ENCODE measurements around the gene TAC4. TPM values are rescaled to one million over a fixed set of nuclear protein-coding genes. Genes with fewer than 3 reads are reported as not detected.

The TAC4 gene
- total RNA-seq, 1 experiment from 2014 or later, result not detected

- peaks cover 62 to 64% of the 10 kb centered on the region in 2 experiments for H3K4me1 Mint-ChIP-seq
- no peak overlapping the region for H2BK5ac ChIP-seq (ENCODE audit: insufficient read length, low read length)
- no peaks in the 10 kb centered on the region for H3K9me3 Mint-ChIP-seq
- H3K4me3 Mint-ChIP-seq, result no peak overlapping the region
- H2BK20ac ChIP-seq (ENCODE audit: low read depth, low read length, poor library complexity, severe bottlenecking), result no peak overlapping the region
- H3K79me1 ChIP-seq (ENCODE audit: insufficient read depth, low read depth, low read length, poor library complexity, severe bottlenecking), result peaks cover 5% of the 10 kb centered on the region
- no peak overlapping the region for H3K4me2 ChIP-seq (ENCODE audit: insufficient read depth, insufficient read length, low read length)
- no peak overlapping the region for H3K23ac ChIP-seq (ENCODE audit: insufficient read length, low read depth, low read length)
- no peaks in the 10 kb centered on the region for H3K27me3 ChIP-seq (ENCODE audit: insufficient read depth, low read length)
- no peak overlapping the region for H3K9ac ChIP-seq (ENCODE audit: extremely low read depth, insufficient read length, low read length)
- no peaks in the 10 kb centered on the region for H3K27me3 Mint-ChIP-seq (ENCODE audit: low read depth)
- H3T11ph ChIP-seq (ENCODE audit: low read length), result no peak overlapping the region
- no peak overlapping the region for H4K5ac ChIP-seq (ENCODE audit: insufficient read length, low read depth, low read length)
- H3K36me3 Mint-ChIP-seq (ENCODE audit: insufficient read depth in 1 of 3, low read depth in 3 of 3), result peaks cover 60 to 88% (median 77%) of the 10 kb centered on the region in 3 experiments; a peak in 6 of 7 replicates
- TF ChIP-seq CTCF (conservative IDR thresholded peaks at IDR 0.05), result no peak
- H3K56ac ChIP-seq (ENCODE audit: insufficient read length, low read depth, low read length), result no peak overlapping the region
- no peaks in the 10 kb centered on the region for H3K23me2 ChIP-seq (ENCODE audit: insufficient read length, low read depth, low read length, poor library complexity, severe bottlenecking)
- H3K14ac ChIP-seq (ENCODE audit: insufficient read depth, low read length), result no peak overlapping the region
- no peak overlapping the region for H2AK5ac ChIP-seq (ENCODE audit: insufficient read length, low read length)
- H3K9me3 ChIP-seq (ENCODE audit: control insufficient read depth, low read depth, low read length), result no peaks in the 10 kb centered on the region
- H3K4me1 ChIP-seq (ENCODE audit: insufficient read depth, low read length), result peaks cover 10% of the 10 kb centered on the region; the same call in 1 of the 2 replicates
- no CpG with 5 or more reads among the region's 1 CpG for WGBS (ENCODE audit: extremely low coverage, insufficient read length, low lambda C conversion rate)
- H4K91ac ChIP-seq (ENCODE audit: insufficient read length, low read depth, low read length), result no peak overlapping the region
- no peak overlapping the region for H2BK15ac ChIP-seq (ENCODE audit: low read depth, low read length)
- H4K20me1 ChIP-seq (ENCODE audit: control insufficient read depth, insufficient read depth, insufficient read length), result no peaks in the 10 kb centered on the region
- H3K27ac ChIP-seq (ENCODE audit: insufficient read length, low read depth, low read length), result no peak overlapping the region
- no peak overlapping the region for H3K4ac ChIP-seq (ENCODE audit: low read depth, low read length)
- no peak overlapping the region for H3K18ac ChIP-seq (ENCODE audit: insufficient read length, low read depth, low read length)
- no peak overlapping the region for H2BK12ac ChIP-seq (ENCODE audit: insufficient read length, low read depth, low read length)
- H2BK120ac ChIP-seq (ENCODE audit: low read depth, low read length, poor library complexity, severe bottlenecking), result no peak overlapping the region
- no peak overlapping the region for H4K8ac ChIP-seq (replicated peaks; ENCODE audit: insufficient read length, low read depth, low read length)
- H2AFZ ChIP-seq (ENCODE audit: low read length), result no peak overlapping the region
- H3K27ac Mint-ChIP-seq, result peak overlapping the region in 2 of 3 experiments; percentile 70 to 91; a peak in 3 of 7 replicates
- DNase-seq, result no peak
- H3K79me2 ChIP-seq (ENCODE audit: insufficient read depth, low read length), result peaks cover 7% of the 10 kb centered on the region; the same call in 1 of the 2 replicates
These were observed 27.1 kb downstream of the TAC4 start for GRCh38 chr17:49820773-49821172.
